Brain microvascular endothelial cell (primary cell): Measurements from ENCODE around the gene TMPRSS2.

ENCODE experiments used
- DNase-seq: peaks from one replicate; pipeline ENCODE4 v3.0.0-alpha.2; 2020
- H3K27ac ChIP-seq: fragments of 250-450 bp; sonication (Bioruptor Pico); 2 replicates; pipeline ENCODE4 v1.5.1; 2020; ENCODE audit warnings: mild to moderate bottlenecking, moderate library complexity
- H3K27me3 ChIP-seq: fragments of 250-450 bp; sonication (Bioruptor Pico); replicated peaks from 2 replicates; pipeline ENCODE4 v1.5.1; 2020; ENCODE audit warnings: mild to moderate bottlenecking
- H3K36me3 ChIP-seq: fragments of 250-450 bp; sonication (Bioruptor Pico); replicated peaks from 2 replicates; pipeline ENCODE4 v1.5.1; 2020; ENCODE audit warnings: mild to moderate bottlenecking
- H3K4me3 ChIP-seq: 2 replicates; pipeline ENCODE4 v1.5.1; 2011; ENCODE audit warnings: low read depth, mild to moderate bottlenecking, control low read depth, low read length, moderate library complexity
- in situ Hi-C: cut with HindIII; loops from 2 replicates; pipeline ENCODE4 v1.10.0; 2017; ENCODE audit warnings: low sequenced_read_pairs, low pct_ligation_motif_present
- TF ChIP-seq, protein P1 (sequence below): IDR thresholded peaks from 2 replicates; pipeline ENCODE4 v1.5.1; 2011; ENCODE audit warnings: low read depth, mild to moderate bottlenecking, moderate library complexity, low read length, control low read depth, inconsistent platforms; ENCODE audit errors: missing control alignments

TMPRSS2 gene

DNA sequence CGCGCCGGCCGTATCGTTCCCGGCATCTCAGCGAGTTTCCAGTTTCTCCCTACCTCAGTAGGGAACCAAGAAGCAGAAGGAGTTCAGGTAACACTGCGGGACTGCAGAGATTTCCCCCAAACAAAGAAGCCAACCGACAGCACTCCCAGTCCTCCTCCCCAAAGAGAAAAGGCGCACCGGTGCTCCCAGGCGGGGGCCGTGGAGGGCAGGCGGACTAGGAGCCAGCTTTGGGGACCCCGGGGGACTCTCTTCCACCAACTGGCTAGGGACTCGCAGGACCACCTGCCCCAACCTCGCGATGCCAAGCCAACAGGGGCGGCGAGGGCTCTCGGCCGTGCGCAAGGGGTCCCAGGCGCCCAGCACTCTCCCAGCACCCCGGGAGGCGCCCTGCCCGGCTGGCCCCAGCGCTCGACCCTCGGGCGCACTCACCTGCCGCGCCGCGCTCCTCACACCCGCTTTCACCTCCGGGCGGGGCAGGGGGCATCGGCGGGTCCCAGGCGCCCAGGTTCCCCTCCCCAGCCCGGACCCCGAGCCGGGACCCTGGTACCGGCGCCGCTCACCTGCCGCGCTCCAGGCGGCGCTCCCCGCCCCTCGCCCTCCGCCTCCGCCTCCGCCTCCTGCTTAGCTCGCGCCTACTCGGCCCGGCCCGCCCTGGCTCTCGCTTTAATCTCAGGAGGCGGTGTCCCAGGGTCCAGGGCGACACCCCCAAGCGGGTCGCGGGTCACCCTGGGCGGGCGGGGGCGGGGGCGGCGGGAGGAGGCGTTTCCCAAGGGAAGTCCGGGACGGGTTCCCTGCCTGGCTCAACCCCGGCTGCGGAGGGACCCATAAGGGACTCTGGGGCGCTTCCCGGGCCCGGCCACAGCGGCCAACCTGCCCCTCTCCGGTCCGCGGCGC, at the start of gene TMPRSS2:
Gene TMPRSS2, minus strand, starts transcription at position 638 of the 894 bp plus-strand sequence. CDS start 10,025 bp downstream, outside the sequence.
- no peak within 1 kb of the TSS for H3K4me3 ChIP-seq

DNA sequence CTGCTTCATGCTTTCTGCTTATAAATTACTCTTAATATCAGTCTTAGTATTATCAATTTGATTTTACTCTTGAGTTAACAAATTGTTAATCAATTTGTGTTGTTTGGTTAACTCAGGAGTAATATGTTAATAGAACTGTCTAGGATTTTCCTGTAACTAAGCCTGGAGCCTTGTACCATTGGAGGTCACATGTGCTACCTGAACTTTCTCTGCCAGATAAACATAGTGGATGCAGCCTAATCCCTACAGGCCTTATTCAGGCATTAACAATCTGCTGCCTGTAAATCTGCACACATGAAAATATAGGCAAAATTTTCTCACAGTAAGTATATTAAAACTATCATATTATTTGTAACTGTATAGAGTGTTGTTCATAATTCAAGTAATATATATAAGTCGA, 47.1 kb upstream of the TMPRSS2 start:
- Histone ChIP-seq H3K36me3 (no peaks in the 10 kb centered on the region), H3K27me3 (no peaks in the 10 kb centered on the region), H3K4me3 (no peak overlapping the region), H3K27ac (no peak overlapping the region)
- in situ Hi-C loops = no loop called here
- DNase-seq = no peak
- TF ChIP-seq, protein P1, sequence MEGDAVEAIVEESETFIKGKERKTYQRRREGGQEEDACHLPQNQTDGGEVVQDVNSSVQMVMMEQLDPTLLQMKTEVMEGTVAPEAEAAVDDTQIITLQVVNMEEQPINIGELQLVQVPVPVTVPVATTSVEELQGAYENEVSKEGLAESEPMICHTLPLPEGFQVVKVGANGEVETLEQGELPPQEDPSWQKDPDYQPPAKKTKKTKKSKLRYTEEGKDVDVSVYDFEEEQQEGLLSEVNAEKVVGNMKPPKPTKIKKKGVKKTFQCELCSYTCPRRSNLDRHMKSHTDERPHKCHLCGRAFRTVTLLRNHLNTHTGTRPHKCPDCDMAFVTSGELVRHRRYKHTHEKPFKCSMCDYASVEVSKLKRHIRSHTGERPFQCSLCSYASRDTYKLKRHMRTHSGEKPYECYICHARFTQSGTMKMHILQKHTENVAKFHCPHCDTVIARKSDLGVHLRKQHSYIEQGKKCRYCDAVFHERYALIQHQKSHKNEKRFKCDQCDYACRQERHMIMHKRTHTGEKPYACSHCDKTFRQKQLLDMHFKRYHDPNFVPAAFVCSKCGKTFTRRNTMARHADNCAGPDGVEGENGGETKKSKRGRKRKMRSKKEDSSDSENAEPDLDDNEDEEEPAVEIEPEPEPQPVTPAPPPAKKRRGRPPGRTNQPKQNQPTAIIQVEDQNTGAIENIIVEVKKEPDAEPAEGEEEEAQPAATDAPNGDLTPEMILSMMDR = no peak

More for the DNA sequence above, at the start of gene TMPRSS2:
- Histone ChIP-seq H3K36me3 (no peaks in the 10 kb centered on the region), H3K27me3 (peaks cover 36% of the 10 kb centered on the region), H3K27ac (no peak within 1 kb of the TSS)
- TF ChIP-seq, protein P1 = no peak
- no peak for DNase-seq
- in situ Hi-C loops = no loop called here

DNA sequence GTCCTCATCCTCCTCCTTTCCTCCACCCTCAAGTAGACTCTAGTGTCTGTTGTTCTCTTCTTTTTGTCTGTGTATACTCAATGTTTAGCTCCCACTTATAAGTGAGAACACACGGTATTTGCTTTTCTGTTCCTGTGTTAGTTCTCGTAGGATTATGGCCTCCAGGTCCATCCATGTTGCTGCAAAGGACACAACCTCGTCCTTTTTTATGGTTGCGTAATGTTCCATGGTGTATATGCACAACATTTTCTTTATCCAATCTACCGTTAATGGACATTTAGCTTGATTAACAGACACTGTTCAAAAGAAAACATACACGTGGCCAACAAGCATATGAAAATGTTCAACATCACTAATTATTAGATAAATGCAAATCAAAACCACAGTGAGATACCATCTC, 44.3 kb upstream of the TMPRSS2 start:
- no peak overlapping the region for H3K4me3 ChIP-seq
- in situ Hi-C loops = no loop called here
- TF ChIP-seq, protein P1 = no peak

DNA sequence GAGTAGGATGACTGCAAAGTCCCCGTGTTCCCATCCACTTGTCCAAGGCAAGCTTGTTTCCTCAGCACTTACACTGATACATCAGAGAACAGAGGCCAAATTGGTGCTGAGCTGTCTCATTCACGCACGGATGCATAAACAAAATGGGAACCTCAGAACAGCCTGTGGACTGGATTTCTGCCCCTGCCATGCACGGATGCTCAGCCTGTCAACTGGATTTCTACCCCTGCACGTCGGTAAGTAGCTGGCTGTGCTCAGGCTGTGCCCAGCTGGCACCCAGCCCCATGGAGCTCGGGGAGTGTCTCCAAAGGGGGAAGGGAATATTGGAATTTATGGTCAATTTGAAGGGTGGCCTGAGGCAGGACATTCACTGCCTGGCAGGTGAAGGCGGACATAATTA, 40.8 kb upstream of the TMPRSS2 start:
- Histone ChIP-seq H3K27ac (no peak overlapping the region), H3K4me3 (no peak overlapping the region), H3K27me3 (peaks cover 2% of the 10 kb centered on the region), H3K36me3 (no peaks in the 10 kb centered on the region)
- no peak for DNase-seq
- TF ChIP-seq, protein P1 = no peak
- in situ Hi-C loops = no loop called here

More for the DNA sequence above, 44.3 kb upstream of the TMPRSS2 start:
- no peaks in the 10 kb centered on the region for H3K27me3 ChIP-seq
- DNase-seq = no peak
- no peak overlapping the region for H3K27ac ChIP-seq
- no peaks in the 10 kb centered on the region for H3K36me3 ChIP-seq

DNA sequence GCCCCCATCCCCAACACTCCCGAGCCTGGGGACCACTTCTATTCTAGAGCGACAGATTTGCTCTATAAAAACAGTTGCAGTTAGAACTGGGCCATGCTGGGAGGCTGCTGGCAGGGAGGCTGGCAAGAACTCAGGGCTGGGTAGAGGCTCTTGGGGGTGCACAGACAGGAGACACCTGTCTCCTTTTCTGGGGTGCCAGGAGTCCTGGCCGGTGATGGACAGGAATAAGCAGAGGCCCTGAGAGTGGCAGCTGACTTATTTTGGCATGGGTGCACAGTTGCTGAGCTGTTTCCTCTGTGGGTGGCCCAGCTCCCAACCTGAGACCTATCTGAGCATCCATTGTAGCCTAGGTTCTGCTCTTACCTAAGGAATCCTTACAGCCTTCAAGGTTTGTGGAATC, 39.2 kb upstream of the TMPRSS2 start:
- no peak for DNase-seq

More for the DNA sequence above, 39.2 kb upstream of the TMPRSS2 start:
- Histone ChIP-seq H3K27me3 (peaks cover 2% of the 10 kb centered on the region), H3K4me3 (no peak overlapping the region), H3K27ac (no peak overlapping the region), H3K36me3 (no peaks in the 10 kb centered on the region)
- in situ Hi-C loops = no loop called here
- TF ChIP-seq, protein P1 = no peak
